Measurements from ENCODE around the gene RNASET2. TPM values are rescaled to one million over a fixed set of nuclear protein-coding genes. Genes with fewer than 3 reads are reported as not detected.

The RNASET2 gene
- polyA plus RNA-seq, 2 of the 4 experiments (the other 2 are of a cell fraction): 9.3 to 11.2 TPM

- Histone ChIP-seq H3K27ac (no peak overlapping the region), H3K4me3 (no peak overlapping the region), H3K9me3 (no peaks in the 10 kb centered on the region), H3K4me1 (no peaks in the 10 kb centered on the region; the same call in 2 of the 3 replicates), H3K4me2 (no peak overlapping the region)
- 89% methylated on average over 15 of the region's 17 CpGs for WGBS (ENCODE audit: missing lambda C conversion rate)
- TF ChIP-seq RNF2 (IDR thresholded peaks at IDR 0.05; ENCODE audit: borderline replicate concordance, low read depth) (no peak), JUNB (IDR thresholded peaks at IDR 0.05) (no peak), ZNF302 (CRISPR knock-in tag; IDR thresholded peaks at IDR 0.05) (no peak), TP53 (CRISPR knock-in tag; IDR thresholded peaks at IDR 0.05) (no peak), PBX3 (IDR thresholded peaks at IDR 0.05) (no peak), REST (IDR thresholded peaks at IDR 0.05) (no peak), EHMT2 (IDR thresholded peaks at IDR 0.05; ENCODE audit: low read depth) (no peak), EHF (CRISPR knock-in tag; IDR thresholded peaks at IDR 0.05) (no peak), SMC3 (IDR thresholded peaks at IDR 0.05) (no peak), RARB (CRISPR knock-in tag; IDR thresholded peaks at IDR 0.05) (no peak), MAZ (IDR thresholded peaks at IDR 0.05; ENCODE audit: borderline replicate concordance, low read depth, low read length) (no peak), CHD4 (IDR thresholded peaks at IDR 0.05; ENCODE audit: borderline replicate concordance) (no peak), ATOH8 (CRISPR knock-in tag; IDR thresholded peaks at IDR 0.05; ENCODE audit: low read depth) (no peak)
- no peak for DNase-seq (ENCODE audit: low read depth in 1 of 2, low spot score in 1 of 2)
- ChIA-PET POLR2A (no interaction called here), CTCF (interaction anchor here (0.7 to 3.2 kb wide), 5 partner anchors 17 to 200 kb away, joined by 3 to 10 read pairs (median 4); no protein-coding TSS in a partner anchor)
- no peak for FAIRE-seq
- no peak for ATAC-seq
These were observed 3.5 kb downstream of the RNASET2 start for GRCh38 chr6:166952567-166953486.

GRCh38 chr6:166952121-166952520 is 4.2 kb downstream of the RNASET2 start:
- POLR2A ChIA-PET: no interaction called here
- H3K4me1 ChIP-seq: no peaks in the 10 kb centered on the region; the same call in 2 of the 3 replicates
- H3K4me2 ChIP-seq: no peak overlapping the region
- DNase-seq (ENCODE audit: low read depth in 1 of 2, low spot score in 1 of 2) (no peak), FAIRE-seq (no peak), ATAC-seq (no peak)
- no peak overlapping the region for H3K4me3 ChIP-seq
- 80% methylated on average over 10 of the region's 12 CpGs for WGBS (ENCODE audit: missing lambda C conversion rate)
- H3K27ac ChIP-seq: no peak overlapping the region
- CTCF ChIA-PET: interaction anchor here (0.6 to 3.2 kb wide), 13 partner anchors 7 to 843 kb away, joined by 3 to 13 read pairs (median 4); no protein-coding TSS in a partner anchor
- no peak for TF ChIP-seq FOXS1 (CRISPR knock-in tag; IDR thresholded peaks at IDR 0.05)
- TF ChIP-seq KDM5A (IDR thresholded peaks at IDR 0.05): no peak
- no peak for TF ChIP-seq BCL3 (IDR thresholded peaks at IDR 0.05)
- no peak for TF ChIP-seq HOXA7 (CRISPR knock-in tag; IDR thresholded peaks at IDR 0.05)
- TF ChIP-seq MAZ (IDR thresholded peaks at IDR 0.05; ENCODE audit: borderline replicate concordance, low read depth, low read length): no peak
- no peak for TF ChIP-seq PBX3 (IDR thresholded peaks at IDR 0.05)
- TF ChIP-seq HDAC2 (IDR thresholded peaks at IDR 0.05): no peak
- TF ChIP-seq NFE2L2 (conservative IDR thresholded peaks at IDR 0.05; ENCODE audit: low read length): no peak
- TF ChIP-seq CEBPB (IDR thresholded peaks at IDR 0.05): no peak
- H3K9me3 ChIP-seq: no peaks in the 10 kb centered on the region

Measured in A549 (cell line).